Progenitor cell of endocrine pancreas (in vitro differentiated cells): ENCODE measurements around the gene GPR161. TPM values are rescaled to one million over a fixed set of nuclear protein-coding genes. Genes with fewer than 3 reads are reported as not detected.

Experiments
- DNase-seq: peaks from one replicate; pipeline ENCODE4 v3.0.0; 2021; ENCODE audit warnings: low spot score; ENCODE audit not compliant: unreplicated experiment
- H3K27ac Mint-ChIP-seq: 2 replicates; pipeline ENCODE4 v1.8.0; 2021; ENCODE audit warnings: mild to moderate bottlenecking, moderate library complexity, mixed read lengths
- H3K27me3 Mint-ChIP-seq: 2 replicates; pipeline ENCODE4 v1.8.0; 2021; ENCODE audit warnings: mixed read lengths
- H3K36me3 Mint-ChIP-seq: 2 replicates; pipeline ENCODE4 v1.8.0; 2022; ENCODE audit warnings: mixed read lengths; ENCODE audit not compliant: insufficient read depth
- H3K4me1 Mint-ChIP-seq: 2 replicates; pipeline ENCODE4 v1.8.0; 2021; ENCODE audit warnings: low read depth, mixed read lengths
- H3K4me3 Mint-ChIP-seq: 2 replicates; pipeline ENCODE4 v1.8.0; 2021; ENCODE audit warnings: low read depth, mild to moderate bottlenecking, moderate library complexity, mixed read lengths
- H3K9me3 Mint-ChIP-seq: 2 replicates; pipeline ENCODE4 v1.8.0; 2021; ENCODE audit warnings: low read depth, mixed read lengths
- CTCF ChIP-seq: fragments of 200-600 bp; sonication (generic); IDR thresholded peaks from one replicate; pipeline ENCODE4 v1.5.0; 2021; ENCODE audit warnings: antibody characterized with exemption, mild to moderate bottlenecking; ENCODE audit not compliant: unreplicated experiment
- total RNA-seq: library from RNA; stranded (reverse); gene quantifications from 2 replicates; pipeline ENCODE4 v1.2.1, GENCODE V29; 2021

The GPR161 gene
- total RNA-seq, 1 donor from 2014 or later, result 58.5 TPM

GRCh38 chr1:168116327-168116799 lies 20.4 kb downstream of the GPR161 start:
- H3K4me1 Mint-ChIP-seq, result peaks cover 10% of the 10 kb centered on the region
- peak overlapping the region; percentile 85 for H3K27ac Mint-ChIP-seq
- peaks cover 37% of the 10 kb centered on the region for H3K36me3 Mint-ChIP-seq
- no peak for DNase-seq
- H3K27me3 Mint-ChIP-seq, result no peaks in the 10 kb centered on the region
- no peak for TF ChIP-seq CTCF
- H3K4me3 Mint-ChIP-seq, result no peak overlapping the region
- H3K9me3 Mint-ChIP-seq, result peaks cover 4% of the 10 kb centered on the region

GRCh38 chr1:168114845-168115244 lies 21.9 kb downstream of the GPR161 start:
- no peak overlapping the region for H3K27ac Mint-ChIP-seq

GRCh38 chr1:168112673-168113305 lies 23.9 kb downstream of the GPR161 start:
- no peak overlapping the region for H3K4me3 Mint-ChIP-seq
- peaks cover 10% of the 10 kb centered on the region for H3K4me1 Mint-ChIP-seq
- no peak for TF ChIP-seq CTCF
- no peaks in the 10 kb centered on the region for H3K9me3 Mint-ChIP-seq
- H3K36me3 Mint-ChIP-seq, result peaks cover 29% of the 10 kb centered on the region
- no peak overlapping the region for H3K27ac Mint-ChIP-seq
- DNase-seq, result no peak
- no peaks in the 10 kb centered on the region for H3K27me3 Mint-ChIP-seq

More at GRCh38 chr1:168114845-168115244, 21.9 kb downstream of the GPR161 start:
- DNase-seq, result no peak
- Mint-ChIP-seq H3K4me1 (peaks cover 10% of the 10 kb centered on the region), H3K9me3 (peaks cover 1% of the 10 kb centered on the region), H3K4me3 (no peak overlapping the region), H3K36me3 (peaks cover 35% of the 10 kb centered on the region), H3K27me3 (no peaks in the 10 kb centered on the region)
- TF ChIP-seq CTCF, result no peak

GRCh38 chr1:168110896-168111545 lies 25.7 kb downstream of the GPR161 start:
- Mint-ChIP-seq H3K27ac (peak overlapping the region; percentile 45), H3K36me3 (peaks cover 28% of the 10 kb centered on the region), H3K4me3 (no peak overlapping the region), H3K4me1 (peaks cover 8% of the 10 kb centered on the region), H3K9me3 (no peaks in the 10 kb centered on the region), H3K27me3 (no peaks in the 10 kb centered on the region)
- no peak for TF ChIP-seq CTCF
- DNase-seq, result no peak

GRCh38 chr1:168106274-168106673 lies 30.5 kb downstream of the GPR161 start:
- no peak for DNase-seq
- Mint-ChIP-seq H3K36me3 (peaks cover 15% of the 10 kb centered on the region), H3K27ac (peak overlapping the region; percentile 9)

More at GRCh38 chr1:168106274-168106673, 30.5 kb downstream of the GPR161 start:
- no peaks in the 10 kb centered on the region for H3K9me3 Mint-ChIP-seq
- TF ChIP-seq CTCF, result no peak
- no peaks in the 10 kb centered on the region for H3K27me3 Mint-ChIP-seq
- H3K4me1 Mint-ChIP-seq, result peaks cover 6% of the 10 kb centered on the region
- H3K4me3 Mint-ChIP-seq, result no peak overlapping the region
